ENCODE measurements around the gene EPS8L2.

Gene EPS8L2

DNA sequence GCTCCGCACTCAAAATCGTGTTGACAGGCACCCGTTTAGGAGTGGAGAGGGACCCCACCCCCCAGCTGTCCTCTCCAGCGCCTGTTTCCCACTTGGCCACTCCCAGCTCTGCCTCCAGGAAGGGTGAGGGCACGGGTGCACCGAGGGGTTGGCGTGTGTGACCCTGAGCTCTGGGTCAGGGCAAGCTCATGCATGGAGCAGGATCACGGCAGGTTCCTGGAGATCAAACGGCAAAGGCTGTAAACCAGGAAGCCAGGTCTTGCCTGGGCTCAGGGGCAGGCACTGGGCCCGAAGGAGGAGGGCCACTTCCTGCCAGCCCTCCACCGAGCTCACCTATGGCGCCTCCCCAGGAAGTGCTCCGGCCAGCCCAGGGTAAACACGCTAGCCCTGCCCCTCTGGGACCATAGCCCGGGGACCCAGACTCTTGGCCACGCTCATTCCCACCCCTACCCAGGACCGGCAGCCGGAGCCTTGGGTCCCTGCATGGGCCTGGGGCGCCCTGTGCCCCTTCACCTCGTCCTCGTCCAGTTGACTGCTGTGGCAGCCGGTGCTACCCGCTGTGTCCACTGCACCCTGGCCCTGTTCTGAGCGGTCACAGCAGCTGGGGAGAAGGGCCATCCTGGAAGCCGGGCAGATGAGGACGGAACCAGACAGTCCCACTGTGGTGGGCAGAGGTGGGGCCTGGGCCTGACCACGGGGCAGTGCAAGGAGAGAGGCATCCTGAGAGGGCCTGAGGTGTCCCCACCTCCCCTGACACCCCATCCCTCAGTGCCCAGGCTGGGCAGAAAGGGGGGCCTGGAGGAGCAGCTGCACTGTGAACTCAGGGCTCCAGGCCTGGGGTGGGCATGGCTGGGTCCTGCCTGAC is 1.0 kb upstream of the EPS8L2 start:
- no peak for FAIRE-seq

DNA sequence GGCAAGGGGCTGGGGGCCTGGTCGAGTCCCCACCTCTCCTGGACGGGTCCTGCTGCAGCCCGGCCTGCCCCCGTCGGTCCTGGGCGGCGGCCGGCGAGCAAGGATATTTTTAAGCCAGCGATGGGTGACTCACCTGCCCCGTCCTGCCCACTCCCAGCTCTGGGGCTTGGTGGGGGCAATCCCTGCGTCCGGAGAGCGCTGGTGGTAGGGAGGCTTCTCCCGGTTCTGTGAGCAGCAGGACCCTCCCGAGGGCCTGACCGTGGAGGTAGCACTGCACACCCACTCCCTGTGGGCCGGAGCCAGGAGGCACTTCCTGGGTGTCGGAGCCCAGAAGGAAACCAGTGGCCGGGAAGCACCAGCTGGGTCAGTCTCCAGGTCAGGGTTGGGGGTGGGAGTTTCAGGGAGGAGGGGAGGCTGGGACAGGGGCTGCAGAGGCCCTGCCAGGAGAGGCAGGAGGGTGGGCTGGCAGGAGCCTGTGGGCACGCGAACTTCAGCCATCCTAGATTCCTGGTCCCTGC is 467 bp downstream of the EPS8L2 start:
- FAIRE-seq, result no peak

DNA sequence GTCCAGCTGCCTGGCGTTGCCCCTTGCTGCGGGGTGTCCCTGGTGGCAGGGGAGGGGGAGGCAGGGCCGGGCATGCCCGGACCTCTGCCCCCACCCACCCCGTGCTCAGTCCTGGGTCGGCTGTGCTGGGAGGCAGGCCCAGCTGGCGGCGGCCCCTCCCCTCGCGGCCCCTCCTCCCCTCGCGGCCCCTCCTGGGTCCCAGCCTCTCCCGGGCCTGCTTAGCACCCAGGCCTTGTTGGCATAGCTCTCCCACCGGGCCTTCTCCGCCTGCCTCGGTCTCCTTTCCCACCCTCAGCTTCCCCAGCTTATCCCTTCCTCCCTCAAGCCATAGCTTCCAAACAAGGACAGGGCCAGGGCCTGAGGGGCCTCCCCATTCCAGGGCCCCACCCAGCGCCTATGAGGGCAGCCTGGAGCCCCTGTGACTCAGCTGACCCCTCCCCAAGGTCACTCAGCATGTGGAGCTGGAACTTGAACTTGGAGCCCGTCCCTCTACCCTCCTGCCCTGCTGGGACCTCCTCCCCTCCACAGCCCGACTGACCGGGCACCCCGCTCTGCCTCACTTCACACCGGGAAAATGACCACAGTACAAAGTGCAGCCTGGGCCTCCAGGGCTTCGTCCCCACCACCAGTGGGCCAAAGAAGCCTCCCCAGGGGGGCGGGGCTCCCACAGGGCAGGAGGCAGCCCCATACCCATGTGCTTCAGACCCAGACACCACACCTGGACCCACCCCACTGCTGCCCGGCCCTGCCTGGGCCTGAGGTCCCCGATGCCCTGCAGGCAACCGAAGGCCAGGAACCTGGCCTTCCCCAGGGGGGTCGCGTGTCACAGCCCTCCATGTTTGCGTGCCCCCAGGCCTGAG is 1.2 kb downstream of the EPS8L2 start:
- FAIRE-seq, result no peak

DNA sequence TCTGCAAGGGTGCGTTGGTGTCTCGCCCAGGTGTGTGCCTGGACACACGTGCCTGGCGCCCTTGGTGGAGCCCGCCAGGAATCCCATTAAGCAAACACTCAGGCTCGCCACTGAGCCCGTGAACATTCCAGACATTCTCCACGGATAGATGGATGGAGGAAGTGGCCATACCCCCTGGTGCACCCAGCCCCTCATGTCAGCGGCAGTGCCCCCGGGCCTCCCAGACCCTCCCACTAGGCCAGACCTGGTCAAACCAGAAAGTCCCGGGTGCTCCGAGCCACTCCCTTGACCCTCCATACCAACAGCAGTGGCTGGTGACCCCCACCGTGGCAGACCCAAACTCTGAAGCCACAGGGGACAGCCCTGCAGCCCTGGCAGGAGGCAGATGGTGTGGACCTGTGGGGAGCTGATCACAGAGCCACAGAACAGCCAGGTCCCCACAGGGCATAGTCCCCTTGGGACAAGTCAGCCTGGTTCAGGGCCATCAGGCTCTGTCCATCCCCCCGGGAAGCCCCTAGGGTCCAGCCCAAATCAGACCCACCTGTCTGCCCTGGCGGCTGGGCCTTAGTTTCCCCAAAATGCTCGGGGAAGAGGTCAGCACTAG is 1.9 kb downstream of the EPS8L2 start:
- no peak for FAIRE-seq

GRCh38 chr11:708511-708910 is 2.5 kb downstream of the EPS8L2 start:
- FAIRE-seq, result no peak

DNA sequence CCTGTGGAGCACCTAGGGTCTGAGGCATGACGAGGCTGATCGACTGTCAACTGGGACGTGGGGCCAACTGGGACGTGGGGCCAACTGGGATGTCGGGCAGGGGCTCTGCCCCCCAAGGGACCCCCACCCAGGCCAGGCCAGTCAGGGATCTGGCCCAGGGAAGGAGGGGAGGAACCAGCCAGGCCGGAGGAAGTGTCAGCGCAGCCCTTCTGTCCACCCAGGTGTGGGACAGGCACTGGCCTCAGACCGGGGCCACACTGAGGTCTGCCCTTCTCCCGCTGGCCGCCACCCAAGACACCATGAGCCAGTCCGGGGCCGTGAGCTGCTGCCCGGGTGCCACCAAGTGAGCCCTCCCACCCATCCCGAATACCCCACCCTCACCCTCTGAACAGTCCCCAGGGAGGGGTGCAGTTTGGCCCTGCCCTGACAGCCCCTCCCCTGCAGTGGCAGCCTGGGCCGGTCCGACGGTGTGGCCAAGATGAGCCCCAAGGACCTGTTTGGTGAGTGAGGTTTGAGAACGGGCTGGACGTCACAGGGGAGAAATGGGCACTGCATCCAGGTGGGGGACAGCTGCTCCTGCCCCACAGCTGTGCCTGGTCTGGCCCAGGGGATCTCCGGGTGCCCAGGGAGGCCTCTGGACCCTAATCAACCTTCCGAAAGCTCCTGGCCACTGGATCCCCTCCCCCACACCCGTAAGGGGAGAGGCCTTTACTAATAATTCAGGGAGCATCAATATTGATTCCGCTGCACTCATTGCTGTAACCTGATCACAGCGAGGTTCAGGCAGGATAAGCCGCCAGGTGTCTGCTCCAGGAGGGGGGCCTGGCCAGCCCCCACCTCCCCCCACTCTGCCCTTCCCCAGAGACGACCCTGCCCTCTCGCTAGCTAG is 3.3 kb downstream of the EPS8L2 start:
- no peak for FAIRE-seq

- no peak for FAIRE-seq
Measured at GRCh38 chr11:714436-714835, 8.4 kb downstream of the EPS8L2 start.

GRCh38 chr11:719214-720016 is 13.4 kb downstream of the EPS8L2 start:
- no peak for FAIRE-seq

DNA sequence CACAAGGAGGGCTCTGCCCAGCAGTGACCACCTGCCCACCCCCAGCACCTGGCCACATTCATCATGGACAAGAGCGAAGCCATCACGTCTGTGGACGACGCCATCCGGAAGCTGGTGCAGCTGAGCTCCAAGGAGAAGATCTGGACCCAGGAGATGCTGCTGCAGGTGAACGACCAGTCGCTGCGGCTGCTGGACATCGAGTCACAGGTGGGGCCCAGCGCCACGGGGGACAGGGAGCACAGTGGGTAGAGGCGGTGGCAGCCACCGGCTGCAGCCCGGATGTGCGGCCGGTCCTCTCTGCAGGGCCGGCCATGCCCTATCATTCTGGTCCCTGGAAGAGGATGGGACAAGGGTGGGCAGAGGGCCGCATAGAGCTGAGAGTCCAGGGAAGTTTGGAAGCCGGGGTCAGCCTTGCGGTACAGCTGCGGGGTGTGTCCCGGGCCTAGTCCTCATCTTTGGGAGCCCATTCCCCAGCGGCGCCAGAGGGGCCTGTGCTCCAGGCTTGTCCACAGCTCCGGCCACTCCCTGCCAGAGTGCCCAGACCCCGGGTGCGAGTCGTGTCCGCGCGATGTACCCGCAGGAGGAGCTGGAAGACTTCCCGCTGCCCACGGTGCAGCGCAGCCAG is 14.1 kb downstream of the EPS8L2 start:
- no peak for FAIRE-seq

GRCh38 chr11:720642-721246 is 14.7 kb downstream of the EPS8L2 start:
- FAIRE-seq, result no peak

DNA sequence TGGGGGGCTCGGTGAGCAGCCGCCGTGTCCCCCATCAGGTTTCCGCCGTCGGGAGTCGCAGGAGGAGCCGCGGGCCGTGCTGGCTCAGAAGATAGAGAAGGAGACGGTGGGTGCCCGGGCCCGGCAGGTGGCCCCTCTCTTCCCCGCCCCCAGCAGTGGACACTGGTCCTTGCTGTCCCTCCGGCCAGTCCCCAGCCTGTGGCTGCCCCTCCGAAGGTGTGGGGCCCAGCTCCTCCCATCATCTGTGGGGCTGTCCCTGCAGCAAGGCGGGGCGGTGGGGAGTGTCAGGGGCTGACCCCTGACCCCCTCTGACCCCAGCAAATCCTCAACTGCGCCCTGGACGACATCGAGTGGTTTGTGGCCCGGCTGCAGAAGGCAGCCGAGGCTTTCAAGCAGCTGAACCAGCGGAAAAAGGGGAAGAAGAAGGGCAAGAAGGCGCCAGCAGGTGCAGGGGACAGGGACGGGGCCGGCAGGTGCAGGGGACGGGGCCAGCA is 15.3 kb downstream of the EPS8L2 start:
- FAIRE-seq, result no peak

DNA sequence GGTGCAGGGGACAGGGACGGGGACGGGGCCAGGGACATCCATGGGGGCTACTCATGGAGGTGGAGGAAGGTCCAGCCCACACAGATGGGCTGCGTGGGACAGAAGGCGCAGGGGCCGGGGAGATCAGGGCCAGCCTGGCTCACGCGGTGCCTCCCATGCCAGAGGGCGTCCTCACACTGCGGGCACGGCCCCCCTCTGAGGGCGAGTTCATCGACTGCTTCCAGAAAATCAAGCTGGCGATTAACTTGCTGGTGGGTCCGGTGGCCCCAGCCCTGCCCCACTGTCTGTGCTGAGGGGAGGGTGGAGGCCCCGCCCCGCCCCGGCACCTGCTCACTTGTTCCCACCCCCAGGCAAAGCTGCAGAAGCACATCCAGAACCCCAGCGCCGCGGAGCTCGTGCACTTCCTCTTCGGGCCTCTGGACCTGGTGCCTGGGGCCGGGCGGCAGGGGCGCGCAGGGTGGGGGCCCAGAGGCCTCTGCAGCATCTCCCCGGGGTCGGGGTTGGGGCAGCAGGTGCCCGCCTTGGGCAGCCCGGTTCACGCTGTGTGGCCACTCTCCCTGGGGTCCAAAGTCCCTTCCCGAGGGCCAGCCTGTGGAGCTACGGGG is 15.8 kb downstream of the EPS8L2 start:
- no peak for FAIRE-seq

GRCh38 chr11:722346-722811 is 16.3 kb downstream of the EPS8L2 start:
- no peak for FAIRE-seq

GRCh38 chr11:723120-723883 is 17.3 kb downstream of the EPS8L2 start:
- FAIRE-seq, result peak; percentile 85

- no peak for FAIRE-seq
Measured at GRCh38 chr11:724049-724777, 18.2 kb downstream of the EPS8L2 start.

- FAIRE-seq, result no peak
Measured at GRCh38 chr11:724778-725386, 18.9 kb downstream of the EPS8L2 start.

GRCh38 chr11:725624-726202 is 19.7 kb downstream of the EPS8L2 start:
- no peak for FAIRE-seq
